NT2/D1 (cell line): ENCODE results near the gene REX1BD.

Experiments
- DNase-seq: peaks from one replicate; pipeline ENCODE4 v3.0.0-alpha.2; 2011; ENCODE audit warnings: low read depth, low spot score
- H3K27me3 ChIP-seq: 2 replicates; pipeline ENCODE4 v1.6.0; 2011; ENCODE audit warnings: mild to moderate bottlenecking; ENCODE audit not compliant: insufficient read length, insufficient read depth
- H3K36me3 ChIP-seq: 2 replicates; pipeline ENCODE4 v1.6.1; 2011; ENCODE audit warnings: mild to moderate bottlenecking, low read length, mixed read lengths; ENCODE audit not compliant: insufficient read depth, insufficient read length
- H3K4me1 ChIP-seq: 2 replicates; pipeline ENCODE4 v1.5.1; 2011; ENCODE audit not compliant: insufficient read depth, insufficient read length
- H3K4me3 ChIP-seq: 2 replicates; pipeline ENCODE4 v1.5.1; 2011; ENCODE audit warnings: low read depth; ENCODE audit not compliant: insufficient read length
- H3K9ac ChIP-seq: 2 replicates; pipeline ENCODE4 v1.6.0; 2011; ENCODE audit warnings: low read depth; ENCODE audit not compliant: insufficient read length
- H3K9me3 ChIP-seq: 2 replicates; pipeline ENCODE4 v1.5.1; 2011; ENCODE audit warnings: mild to moderate bottlenecking, low read length; ENCODE audit not compliant: insufficient read depth
- SUZ12 ChIP-seq: IDR thresholded peaks from 2 replicates; pipeline ENCODE4 v1.6.1; 2011; ENCODE audit not compliant: insufficient read length, insufficient read depth; ENCODE audit errors: extremely low read depth
- YY1 ChIP-seq: IDR thresholded peaks from 2 replicates; pipeline ENCODE4 v1.6.1; 2011; ENCODE audit not compliant: insufficient read length, insufficient read depth
- ZNF274 ChIP-seq: IDR thresholded peaks from 2 replicates; pipeline ENCODE4 v1.6.1; 2011; ENCODE audit warnings: mild to moderate bottlenecking, low read depth, low read length

Gene REX1BD

GRCh38 chr19:18606281-18607225, 18.0 kb downstream of the REX1BD start, which contains the start of gene CRLF1:
CRLF1 (minus strand) TSS chr19:18606799; CDS start chr19:18606656, 143 bp downstream.
- Histone ChIP-seq H3K4me3 (peak within 1 kb of the TSS; percentile 32), H3K4me1 (peaks cover 54% of the 10 kb centered on the region), H3K9me3 (no peaks in the 10 kb centered on the region), H3K27me3 (peaks cover 93% of the 10 kb centered on the region), H3K36me3 (no peaks in the 10 kb centered on the region), H3K9ac (peak within 1 kb of the TSS; percentile 72)
- no peak for DNase-seq
- TF ChIP-seq YY1 (no peak), SUZ12 (no peak), ZNF274 (no peak)

- H3K4me1 ChIP-seq = peaks cover 56% of the 10 kb centered on the region
- peaks cover 93% of the 10 kb centered on the region for H3K27me3 ChIP-seq
- peak overlapping the region; percentile 32 for H3K4me3 ChIP-seq
- H3K36me3 ChIP-seq = no peaks in the 10 kb centered on the region
- H3K9ac ChIP-seq = peak overlapping the region; percentile 70
- H3K9me3 ChIP-seq = no peaks in the 10 kb centered on the region
- no peak for DNase-seq
- TF ChIP-seq SUZ12 (peak; percentile 93), YY1 (no peak)
Observed at GRCh38 chr19:18607226-18608101, 18.9 kb downstream of the REX1BD start.

GRCh38 chr19:18608102-18608804, 19.7 kb downstream of the REX1BD start:
- no peaks in the 10 kb centered on the region for H3K36me3 ChIP-seq
- H3K27me3 ChIP-seq = peaks cover 93% of the 10 kb centered on the region
- no peak overlapping the region for H3K9ac ChIP-seq
- H3K9me3 ChIP-seq = no peaks in the 10 kb centered on the region
- DNase-seq = no peak
- peak overlapping the region; percentile 32 for H3K4me3 ChIP-seq
- peaks cover 56% of the 10 kb centered on the region for H3K4me1 ChIP-seq
- TF ChIP-seq SUZ12 (peak; percentile 23), ZNF274 (no peak), YY1 (no peak)

GRCh38 chr19:18608805-18609716, 20.5 kb downstream of the REX1BD start:
- no peak for DNase-seq
- no peaks in the 10 kb centered on the region for H3K36me3 ChIP-seq
- peaks cover 54% of the 10 kb centered on the region for H3K4me1 ChIP-seq
- no peak overlapping the region for H3K4me3 ChIP-seq
- H3K9ac ChIP-seq = no peak overlapping the region
- peaks cover 94% of the 10 kb centered on the region for H3K27me3 ChIP-seq
- H3K9me3 ChIP-seq = no peaks in the 10 kb centered on the region
- peak; percentile 5 for TF ChIP-seq SUZ12
- TF ChIP-seq YY1 = no peak

GRCh38 chr19:18609717-18610051, 21.1 kb downstream of the REX1BD start:
- TF ChIP-seq SUZ12 (no peak), ZNF274 (no peak), YY1 (no peak)
- Histone ChIP-seq H3K36me3 (no peaks in the 10 kb centered on the region), H3K4me1 (peaks cover 56% of the 10 kb centered on the region), H3K9ac (no peak overlapping the region), H3K4me3 (no peak overlapping the region), H3K27me3 (peaks cover 94% of the 10 kb centered on the region), H3K9me3 (no peaks in the 10 kb centered on the region)
- no peak for DNase-seq

GRCh38 chr19:18610245-18610555, 21.6 kb downstream of the REX1BD start:
- Histone ChIP-seq H3K27me3 (peaks cover 94% of the 10 kb centered on the region), H3K9me3 (no peaks in the 10 kb centered on the region), H3K9ac (peak overlapping the region; percentile 64), H3K36me3 (no peaks in the 10 kb centered on the region), H3K4me1 (peaks cover 51% of the 10 kb centered on the region), H3K4me3 (peak overlapping the region; percentile 18)
- TF ChIP-seq YY1 = no peak
- TF ChIP-seq ZNF274 = no peak
- TF ChIP-seq SUZ12 = no peak
- no peak for DNase-seq
